GM18951 (cell line): Measurements from ENCODE around the gene CDKAL1.
"Not testable (repeated sequence)": the region's sequence is repeated elsewhere in the genome, so short reads cannot be mapped to it uniquely, and the experiment has no call there.

Experiments used
- POLR2A ChIP-seq: IDR thresholded peaks from 4 replicates; pipeline ENCODE4 v1.6.1; 2011; ENCODE audit warnings: mild to moderate bottlenecking; ENCODE audit not compliant: insufficient read length, insufficient read depth; ENCODE audit errors: extremely low read depth
- in situ Hi-C: fragments of 300-500 bp; cut with MboI; formaldehyde crosslinking; loops from one replicate; pipeline ENCODE4 v1.12.0; 2022; ENCODE audit warnings: low sequenced_read_pairs, mixed read lengths, inconsistent platforms; ENCODE audit not compliant: unreplicated experiment

Gene CDKAL1

GRCh38 chr6:20826378-20826777, 292.1 kb downstream of the CDKAL1 start:
- TF ChIP-seq POLR2A, result no peak
- in situ Hi-C loops, result no loop called here

- in situ Hi-C loops, result no loop called here
- no peak for TF ChIP-seq POLR2A
Observed at GRCh38 chr6:20827798-20828197, 293.5 kb downstream of the CDKAL1 start.

GRCh38 chr6:20830576-20830975, 296.3 kb downstream of the CDKAL1 start:
- TF ChIP-seq POLR2A, result no peak
- in situ Hi-C loops, result no loop called here

GRCh38 chr6:20831251-20831650, 297.0 kb downstream of the CDKAL1 start:
- in situ Hi-C loops, result not testable (repeated sequence)

GRCh38 chr6:20833881-20834515, 299.7 kb downstream of the CDKAL1 start:
- TF ChIP-seq POLR2A, result no peak
- in situ Hi-C loops, result no loop called here

- in situ Hi-C loops, result no loop called here
Observed at GRCh38 chr6:20835315-20836010, 301.2 kb downstream of the CDKAL1 start.

GRCh38 chr6:20837189-20837588, 302.9 kb downstream of the CDKAL1 start:
- no peak for TF ChIP-seq POLR2A
- in situ Hi-C loops, result no loop called here

More at GRCh38 chr6:20835315-20836010, 301.2 kb downstream of the CDKAL1 start:
- no peak for TF ChIP-seq POLR2A

GRCh38 chr6:20838113-20838512, 303.9 kb downstream of the CDKAL1 start:
- TF ChIP-seq POLR2A, result no peak
- in situ Hi-C loops, result no loop called here

GRCh38 chr6:20839630-20840029, 305.4 kb downstream of the CDKAL1 start:
- no peak for TF ChIP-seq POLR2A
- in situ Hi-C loops, result no loop called here

- in situ Hi-C loops, result no loop called here
- no peak for TF ChIP-seq POLR2A
Observed at GRCh38 chr6:20840675-20841074, 306.4 kb downstream of the CDKAL1 start.

- in situ Hi-C loops, result no loop called here
- TF ChIP-seq POLR2A, result no peak
Observed at GRCh38 chr6:20841806-20842205, 307.5 kb downstream of the CDKAL1 start.

GRCh38 chr6:20845592-20845991, 311.3 kb downstream of the CDKAL1 start:
- no peak for TF ChIP-seq POLR2A
- in situ Hi-C loops, result no loop called here

GRCh38 chr6:20846602-20847028, 312.4 kb downstream of the CDKAL1 start:
- in situ Hi-C loops, result no loop called here
- no peak for TF ChIP-seq POLR2A

GRCh38 chr6:20847904-20848303, 313.6 kb downstream of the CDKAL1 start:
- in situ Hi-C loops, result no loop called here
- TF ChIP-seq POLR2A, result no peak
